GM18508 (cell line): ENCODE measurements around the gene TLL1.

Source experiments
- ATAC-seq: cut with Tn5 transposase; IDR thresholded peaks from one replicate; pipeline ENCODE4 v1.9.1; 2021; ENCODE audit warnings: moderate number of reproducible peaks; ENCODE audit not compliant: insufficient read depth, unreplicated experiment

TLL1 gene

GRCh38 chr4:165967486-165967885, 94.4 kb downstream of the TLL1 start:
- no peak for ATAC-seq

DNA sequence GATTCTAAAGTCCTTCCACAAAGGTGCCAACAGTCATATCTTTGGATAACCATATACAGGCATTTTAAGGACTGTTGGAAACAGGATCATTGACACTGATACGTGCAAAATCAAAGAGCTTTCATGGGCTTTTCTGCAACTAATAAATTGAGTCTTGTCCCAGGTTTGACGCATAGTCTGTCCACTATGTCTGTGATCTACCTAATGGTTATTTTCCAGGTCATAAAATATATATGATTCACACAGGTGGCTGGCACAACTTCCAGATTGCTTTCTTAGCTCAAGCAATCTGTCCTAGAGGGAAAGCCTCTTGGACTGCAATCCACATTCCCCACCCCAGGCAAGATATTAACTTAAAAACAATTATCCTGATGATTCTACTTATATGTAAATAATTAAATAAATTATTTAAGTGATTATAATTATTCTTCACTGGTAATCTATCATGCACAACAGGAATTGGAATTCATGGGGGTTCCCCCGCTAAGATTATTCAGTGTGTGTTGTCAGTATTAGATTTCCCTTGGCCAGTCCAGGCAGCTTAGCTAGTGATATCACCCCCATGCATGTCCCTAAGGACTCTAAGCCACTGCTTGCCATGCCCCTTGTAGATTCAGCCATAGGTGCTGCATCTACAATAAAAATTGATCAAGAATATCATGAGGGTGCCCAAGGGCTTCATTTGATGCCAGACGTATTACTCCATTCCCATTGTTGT, 97.8 kb downstream of the TLL1 start:
- ATAC-seq: no peak

- no peak for ATAC-seq
Observed at GRCh38 chr4:165971446-165971845, 98.4 kb downstream of the TLL1 start.

DNA sequence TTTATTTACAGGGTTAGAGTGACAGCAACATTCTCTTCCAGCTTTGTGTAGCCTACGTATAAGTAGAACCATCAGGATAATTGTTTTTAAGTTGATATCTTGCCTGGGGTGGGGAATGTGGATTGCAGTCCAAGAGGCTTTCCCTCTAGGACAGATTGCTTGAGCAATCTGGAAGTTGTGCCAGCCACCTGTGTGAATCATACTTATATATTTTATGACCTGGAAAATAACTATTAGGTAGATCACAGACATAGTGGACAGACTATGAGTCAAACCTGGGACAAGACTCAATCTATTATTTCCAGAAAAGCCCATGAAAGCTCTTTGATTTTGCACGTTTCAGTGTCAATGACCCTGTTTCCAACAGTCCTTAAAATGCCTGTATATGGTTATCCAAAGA, 98.9 kb downstream of the TLL1 start:
- ATAC-seq: no peak

GRCh38 chr4:165972747-165973146, 99.7 kb downstream of the TLL1 start:
- no peak for ATAC-seq

- ATAC-seq: no peak
Observed at GRCh38 chr4:165982934-165983333, 109.9 kb downstream of the TLL1 start.

- no peak for ATAC-seq
Observed at GRCh38 chr4:165986956-165987698, 114.1 kb downstream of the TLL1 start.

DNA sequence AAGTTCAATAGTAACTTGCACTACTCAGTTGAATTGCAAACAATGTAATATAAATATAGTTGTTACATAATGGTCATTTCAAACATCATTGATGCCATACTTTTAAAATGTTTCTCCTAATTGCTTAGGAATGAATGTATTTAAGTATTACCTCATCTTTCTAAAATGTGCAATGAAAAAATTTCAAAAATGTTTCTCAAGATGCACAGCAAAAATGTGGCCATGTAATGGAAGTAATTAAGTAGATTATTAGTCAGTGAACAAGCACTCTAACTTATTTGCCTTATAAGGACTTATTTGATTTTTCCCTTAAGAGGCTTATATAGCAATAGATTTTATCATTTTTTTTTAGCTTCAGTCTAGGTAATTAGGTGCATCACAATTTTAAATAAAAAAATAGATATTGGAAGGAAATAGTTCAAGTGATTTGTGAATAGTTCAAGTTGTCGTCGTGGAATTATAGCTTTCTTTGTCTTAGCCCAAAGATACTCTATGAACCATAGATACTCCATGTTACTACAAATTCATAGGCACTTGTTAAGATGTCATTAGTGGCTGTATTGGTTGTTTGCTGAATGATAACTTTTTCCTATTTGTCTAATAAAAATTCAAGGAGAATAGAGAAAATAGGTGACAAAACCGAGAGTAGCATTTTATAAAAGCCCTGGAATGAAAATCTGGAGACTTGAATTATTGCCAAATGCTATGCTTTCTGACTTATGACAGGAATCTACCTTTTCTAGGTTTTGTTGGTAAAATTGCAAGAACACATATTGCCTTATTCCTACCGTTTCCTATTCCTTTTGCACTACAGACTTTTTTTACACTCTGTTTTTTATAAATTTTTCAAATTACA, 118.5 kb downstream of the TLL1 start:
- ATAC-seq: no peak

DNA sequence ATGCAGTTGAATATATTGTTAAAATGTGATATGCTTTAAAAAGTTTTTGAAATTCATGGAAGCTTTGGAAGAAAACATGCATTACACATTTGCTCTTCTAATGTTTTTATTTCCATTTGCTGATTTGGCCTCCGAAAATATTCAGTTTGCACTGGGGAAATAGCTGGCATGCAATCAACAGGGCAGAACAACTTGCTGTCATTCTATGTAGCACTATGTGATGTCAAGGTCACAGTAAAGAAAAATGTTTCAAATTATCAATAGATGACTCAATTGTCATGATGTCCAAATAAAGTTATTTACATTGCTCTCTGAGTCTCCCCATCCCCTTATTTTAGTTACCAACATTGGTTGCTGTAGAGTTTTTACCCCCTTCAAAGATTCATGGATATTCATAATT, 119.2 kb downstream of the TLL1 start:
- no peak for ATAC-seq

DNA sequence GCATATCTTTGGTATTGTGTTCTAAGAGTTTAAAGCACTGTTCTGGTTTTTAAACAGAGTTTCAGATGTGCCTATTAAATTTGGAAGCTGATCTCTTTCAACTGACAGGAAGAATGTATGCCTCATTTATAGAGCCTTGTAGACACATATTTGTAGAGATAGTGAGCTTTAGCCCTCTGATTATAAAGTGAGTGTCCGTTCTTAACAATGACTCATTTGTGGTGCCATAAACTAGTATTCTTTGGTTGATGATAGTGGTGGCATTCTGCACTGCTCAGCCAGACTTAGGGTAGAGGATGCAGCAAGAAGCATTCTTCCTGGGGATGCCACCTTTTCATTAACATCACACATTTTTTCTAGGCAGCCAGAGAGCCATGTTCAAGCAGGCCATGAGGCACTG, 121.7 kb downstream of the TLL1 start:
- no peak for ATAC-seq

- ATAC-seq: no peak
Observed at GRCh38 chr4:166003811-166004210, 130.8 kb downstream of the TLL1 start.

DNA sequence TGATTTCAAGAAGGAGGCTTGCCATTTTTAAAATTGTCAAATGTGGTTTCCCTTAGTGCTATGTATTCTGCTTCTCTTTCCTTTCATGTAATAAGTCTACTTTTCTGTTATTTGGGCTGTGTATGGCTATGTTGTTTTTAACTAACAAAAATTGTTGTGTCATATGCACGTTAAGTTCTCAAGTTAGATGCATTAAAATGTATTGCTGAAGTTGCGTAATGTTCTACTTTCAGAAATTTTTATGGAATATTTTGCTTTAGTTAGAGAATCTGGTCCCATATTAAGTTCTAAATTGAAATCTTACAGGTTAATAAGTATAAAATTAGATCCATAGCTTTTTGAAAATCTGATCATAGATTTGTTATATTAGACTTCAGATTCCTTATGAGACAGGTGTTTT, 133.2 kb downstream of the TLL1 start:
- ATAC-seq: no peak

- ATAC-seq: no peak
Observed at GRCh38 chr4:166008510-166008909, 135.5 kb downstream of the TLL1 start.

GRCh38 chr4:166012129-166013030, 139.3 kb downstream of the TLL1 start:
- ATAC-seq: no peak

DNA sequence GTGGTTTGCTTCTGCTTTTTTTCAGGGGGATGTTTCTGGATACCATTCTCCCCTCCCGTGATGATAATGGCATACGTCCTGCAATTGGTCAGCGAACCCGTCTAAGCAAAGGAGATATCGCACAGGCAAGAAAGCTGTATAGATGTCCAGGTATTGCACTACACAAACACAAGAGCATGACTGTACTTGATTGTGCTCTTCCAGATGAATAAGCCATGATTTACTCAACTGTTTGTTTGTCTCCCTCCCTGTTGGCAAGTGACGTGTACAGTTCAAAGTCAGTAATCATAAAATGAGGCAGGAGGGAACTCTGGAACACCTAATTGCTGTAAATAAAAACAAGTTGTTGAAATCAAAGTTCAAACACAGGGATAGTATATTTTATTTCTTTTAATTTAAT, 141.4 kb downstream of the TLL1 start:
- no peak for ATAC-seq

- no peak for ATAC-seq
Observed at GRCh38 chr4:166017804-166018203, 144.8 kb downstream of the TLL1 start.

DNA sequence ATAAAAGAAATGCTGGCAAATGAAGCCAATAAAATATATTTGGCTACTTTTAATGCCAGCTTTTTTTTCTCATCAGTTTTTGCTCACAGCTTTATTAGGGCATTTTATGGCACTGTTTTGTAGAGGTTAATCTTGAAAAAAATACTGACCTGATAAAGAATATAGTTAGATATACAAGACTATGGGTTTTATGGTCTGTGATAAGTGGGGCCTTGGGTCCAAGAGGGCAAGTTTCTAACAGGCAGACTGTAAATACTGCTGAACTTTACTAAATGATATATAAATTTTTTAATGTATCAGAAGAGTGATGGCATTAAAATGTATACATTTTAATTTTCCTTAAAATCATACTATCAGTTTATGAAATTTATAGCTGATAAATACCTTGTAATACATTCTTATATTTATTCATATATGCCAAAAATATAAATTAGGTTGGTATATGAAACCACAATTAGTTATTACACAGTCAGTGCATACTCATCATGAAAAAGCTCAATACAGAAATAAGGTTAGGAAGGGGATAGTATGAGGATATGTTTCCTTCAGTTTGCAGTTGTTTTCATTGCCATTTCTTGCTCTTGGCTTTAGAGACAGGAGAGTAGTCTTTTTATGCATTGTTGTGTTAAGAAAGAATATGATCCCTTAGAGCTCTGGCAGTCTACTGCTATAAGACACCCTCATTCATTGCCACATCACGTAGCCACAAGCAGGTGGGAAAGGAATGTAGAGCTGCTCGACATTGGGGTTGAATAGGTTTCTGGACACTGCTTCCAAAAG, 146.6 kb downstream of the TLL1 start:
- ATAC-seq: no peak

- ATAC-seq: no peak
Observed at GRCh38 chr4:166021617-166022016, 148.6 kb downstream of the TLL1 start.

GRCh38 chr4:166034965-166035364, 161.9 kb downstream of the TLL1 start:
- no peak for ATAC-seq
